Esophagus muscularis mucosa (tissue), 4 donors: ENCODE measurements around the gene COPA.

ENCODE experiments used
- EP300 ChIP-seq: sonication (generic); formaldehyde crosslinking; IDR thresholded peaks from one replicate; pipeline ENCODE4 v1.6.1; 2017; ENCODE audit warnings: antibody characterized with exemption
- POLR2A ChIP-seq: fragments of 450-650 bp; IDR thresholded peaks from one replicate; pipeline ENCODE4 v1.6.1; 2017; ENCODE audit warnings: antibody characterized with exemption, moderate library complexity, mild to moderate bottlenecking, low read depth
- TF ChIP-seq, protein P1 (sequence below), 3 experiments: fragments of 200-600 bp in 2 of 3; fragments of 450-650 bp in 1 of 3; sonication (generic) in 2 of 3; IDR thresholded peaks; one replicate each; pipeline ENCODE4 v1.5.1; 2017 to 2019; ENCODE audit warnings: antibody characterized with exemption in 3 of 3, mild to moderate bottlenecking in 2 of 3, moderate library complexity in 1 of 3

DNA sequence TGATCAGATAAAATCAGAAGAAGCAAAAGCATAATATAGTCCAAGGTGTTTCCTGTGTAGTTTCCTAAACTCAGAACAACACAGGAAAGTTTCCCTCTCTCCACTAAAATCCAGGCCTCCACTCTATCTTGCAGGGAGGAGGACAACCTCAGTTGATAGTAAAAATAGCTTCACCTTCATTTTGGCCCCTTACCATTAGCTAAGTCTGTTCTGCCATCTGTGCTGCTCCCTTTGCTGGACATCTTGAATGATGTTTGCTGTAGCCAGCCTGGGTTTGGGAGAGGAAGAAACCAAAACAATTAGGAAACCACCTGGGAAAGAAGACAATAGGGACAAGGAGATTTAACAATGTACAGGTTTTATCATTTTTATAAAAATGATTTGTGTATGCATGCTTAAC, 99.3 kb downstream of the COPA start:
- TF ChIP-seq, protein P1, sequence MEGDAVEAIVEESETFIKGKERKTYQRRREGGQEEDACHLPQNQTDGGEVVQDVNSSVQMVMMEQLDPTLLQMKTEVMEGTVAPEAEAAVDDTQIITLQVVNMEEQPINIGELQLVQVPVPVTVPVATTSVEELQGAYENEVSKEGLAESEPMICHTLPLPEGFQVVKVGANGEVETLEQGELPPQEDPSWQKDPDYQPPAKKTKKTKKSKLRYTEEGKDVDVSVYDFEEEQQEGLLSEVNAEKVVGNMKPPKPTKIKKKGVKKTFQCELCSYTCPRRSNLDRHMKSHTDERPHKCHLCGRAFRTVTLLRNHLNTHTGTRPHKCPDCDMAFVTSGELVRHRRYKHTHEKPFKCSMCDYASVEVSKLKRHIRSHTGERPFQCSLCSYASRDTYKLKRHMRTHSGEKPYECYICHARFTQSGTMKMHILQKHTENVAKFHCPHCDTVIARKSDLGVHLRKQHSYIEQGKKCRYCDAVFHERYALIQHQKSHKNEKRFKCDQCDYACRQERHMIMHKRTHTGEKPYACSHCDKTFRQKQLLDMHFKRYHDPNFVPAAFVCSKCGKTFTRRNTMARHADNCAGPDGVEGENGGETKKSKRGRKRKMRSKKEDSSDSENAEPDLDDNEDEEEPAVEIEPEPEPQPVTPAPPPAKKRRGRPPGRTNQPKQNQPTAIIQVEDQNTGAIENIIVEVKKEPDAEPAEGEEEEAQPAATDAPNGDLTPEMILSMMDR (IDR thresholded peaks at IDR 0.05), result no peak
- TF ChIP-seq POLR2A, result no peak
- TF ChIP-seq EP300, result no peak
